Measurements from ENCODE around the gene OR1B1. TPM values are rescaled to one million over a fixed set of nuclear protein-coding genes. Genes with fewer than 3 reads are reported as not detected.

The OR1B1 gene
- total RNA-seq, 1 donor: 0.21 TPM

Other genes starting within 250 kb of the OR1B1 start
- gene OR1J1, start 179.7 kb downstream of the OR1B1 start, total RNA-seq: not detected
- gene OR1J2, start 146.8 kb downstream of the OR1B1 start, total RNA-seq: not detected
- not detected for gene OR1J4, start 138.5 kb downstream of the OR1B1 start, total RNA-seq
- not detected for gene OR1N1, start 130.3 kb downstream of the OR1B1 start, total RNA-seq
- gene OR1N2, start 104.5 kb downstream of the OR1B1 start, total RNA-seq: not detected
- gene OR1L8, start 74.2 kb downstream of the OR1B1 start, total RNA-seq: 0.10 TPM
- not detected for gene OR1Q1, start 42.9 kb downstream of the OR1B1 start, total RNA-seq
- not detected for gene OR1L1, start 4.1 kb upstream of the OR1B1 start, total RNA-seq
- not detected for gene OR1L3, start 17.5 kb upstream of the OR1B1 start, total RNA-seq
- gene OR1L4, start 66.4 kb upstream of the OR1B1 start, total RNA-seq: not detected
- gene OR1L6, start 84.7 kb upstream of the OR1B1 start, total RNA-seq: not detected
- not detected for gene OR5C1, start 131.3 kb upstream of the OR1B1 start, total RNA-seq
- gene OR1K1, start 142.5 kb upstream of the OR1B1 start, total RNA-seq: not detected
- 23.8 TPM for gene PDCL, start 171.0 kb upstream of the OR1B1 start, total RNA-seq
- gene RC3H2, start 247.7 kb upstream of the OR1B1 start, total RNA-seq: 90.0 TPM